Measurements from ENCODE around the gene VIL1. TPM values are rescaled to one million over a fixed set of nuclear protein-coding genes. Genes with fewer than 3 reads are reported as not detected.

The VIL1 gene
- total RNA-seq, 1 experiment from 2014 or later: 0.49 TPM

- Histone ChIP-seq H3K4me1 (ENCODE audit: control insufficient read depth in 1 of 2, insufficient read depth in 2 of 2, low read length in 2 of 2) (no peaks in the 10 kb centered on the region), H3K27ac (ENCODE audit: low read depth, low read length) (no peak overlapping the region), H3K9ac (ENCODE audit: low read length) (no peak overlapping the region), H3K79me2 (ENCODE audit: insufficient read depth, low read length) (no peaks in the 10 kb centered on the region), H3K27me3 (ENCODE audit: insufficient read depth, low read length) (no peaks in the 10 kb centered on the region), H3K9me3 (ENCODE audit: control insufficient read depth in 1 of 2, insufficient read depth in 1 of 2, low read depth in 1 of 2, low read length in 2 of 2) (no peaks in the 10 kb centered on the region), H4K20me1 (ENCODE audit: insufficient read depth) (no peaks in the 10 kb centered on the region), H3K4me3 (replicated peaks in 1 of 2; ENCODE audit: low read depth in 1 of 2, low read length in 2 of 2) (no peak overlapping the region), H2AFZ (ENCODE audit: low read depth, low read length, poor library complexity, severe bottlenecking) (no peak overlapping the region), H3K9me2 (ENCODE audit: insufficient read depth) (no peaks in the 10 kb centered on the region), H3K4me2 (ENCODE audit: low read length) (no peak overlapping the region), H3K36me3 (ENCODE audit: control insufficient read depth in 1 of 2, insufficient read depth in 2 of 2, low read length in 2 of 2) (peaks cover 21 to 27% of the 10 kb centered on the region in 2 experiments)
- ChIA-PET CTCF (interaction anchor here (2.0 kb wide), 1 partner anchor 11 kb away, joined by 9 read pairs; no protein-coding TSS in a partner anchor), POLR2A (no interaction called here), RAD21 (ENCODE audit: low non-redundant PET in 1 of 2, low total read pairs in 2 of 2, uncharacterized antibody in 2 of 2, unreplicated experiment in 2 of 2) (no interaction called here)
- ATAC-seq (no peak), DNase-seq (ENCODE audit: low read depth, low spot score) (no peak)
- BruUV-seq (replicated peaks): no TSS peak
- intact Hi-C loops (cut with micrococcal nuclease): no loop called here
- no peak for TF ChIP-seq CEBPB (IDR thresholded peaks at IDR 0.05; ENCODE audit: low read depth)
- TF ChIP-seq POLR2AphosphoS5 (IDR thresholded peaks at IDR 0.05; ENCODE audit: low read depth, low read length): no peak
- TF ChIP-seq SIN3A (IDR thresholded peaks at IDR 0.05; ENCODE audit: low read depth): no peak
- TF ChIP-seq FOSL1 (IDR thresholded peaks at IDR 0.05; ENCODE audit: low read depth): no peak
- TF ChIP-seq ZNF274 (IDR thresholded peaks at IDR 0.05; ENCODE audit: low read depth, low read length): no peak
- TF ChIP-seq RAD21 (IDR thresholded peaks at IDR 0.05; ENCODE audit: low read depth): no peak
- TF ChIP-seq TCF7L2 (IDR thresholded peaks at IDR 0.05; ENCODE audit: borderline replicate concordance, extremely low read depth, insufficient read depth, insufficient read length): no peak
These were observed 58.3 kb downstream of the VIL1 start for GRCh38 chr2:218477247-218477646.

GRCh38 chr2:218478544-218478943 lies 59.6 kb downstream of the VIL1 start:
- intact Hi-C loops (cut with micrococcal nuclease): no loop called here
- Histone ChIP-seq H3K9ac (ENCODE audit: low read length) (no peak overlapping the region), H2AFZ (ENCODE audit: low read depth, low read length, poor library complexity, severe bottlenecking) (no peak overlapping the region), H3K4me1 (ENCODE audit: control insufficient read depth in 1 of 2, insufficient read depth in 2 of 2, low read length in 2 of 2) (no peaks in the 10 kb centered on the region), H3K9me3 (ENCODE audit: control insufficient read depth in 1 of 2, insufficient read depth in 1 of 2, low read depth in 1 of 2, low read length in 2 of 2) (no peaks in the 10 kb centered on the region), H3K9me2 (ENCODE audit: insufficient read depth) (no peaks in the 10 kb centered on the region), H3K27ac (ENCODE audit: low read depth, low read length) (no peak overlapping the region), H4K20me1 (ENCODE audit: insufficient read depth) (no peaks in the 10 kb centered on the region), H3K79me2 (ENCODE audit: insufficient read depth, low read length) (no peaks in the 10 kb centered on the region), H3K36me3 (ENCODE audit: control insufficient read depth in 1 of 2, insufficient read depth in 2 of 2, low read length in 2 of 2) (peaks cover 17 to 28% of the 10 kb centered on the region in 2 experiments), H3K4me3 (replicated peaks in 1 of 2; ENCODE audit: low read depth in 1 of 2, low read length in 2 of 2) (no peak overlapping the region), H3K4me2 (ENCODE audit: low read length) (no peak overlapping the region), H3K27me3 (ENCODE audit: insufficient read depth, low read length) (no peaks in the 10 kb centered on the region)
- POLR2A ChIA-PET: no interaction called here
- CTCF ChIA-PET: no interaction called here
- TF ChIP-seq CBX3 (IDR thresholded peaks at IDR 0.05; ENCODE audit: low read depth): no peak
- no peak for TF ChIP-seq YY1 (IDR thresholded peaks at IDR 0.05; ENCODE audit: extremely low read depth, insufficient replicate concordance, low read depth, low read length)
- no peak for TF ChIP-seq TCF7L2 (IDR thresholded peaks at IDR 0.05; ENCODE audit: borderline replicate concordance, extremely low read depth, insufficient read depth, insufficient read length)
- no peak for TF ChIP-seq EZH2phosphoT487 (IDR thresholded peaks at IDR 0.05; ENCODE audit: borderline replicate concordance)
- TF ChIP-seq FOSL1 (IDR thresholded peaks at IDR 0.05; ENCODE audit: low read depth): no peak
- TF ChIP-seq SRF (IDR thresholded peaks at IDR 0.05; ENCODE audit: low read depth): no peak
- TF ChIP-seq ZNF274 (IDR thresholded peaks at IDR 0.05; ENCODE audit: low read depth, low read length): no peak
- no peak for TF ChIP-seq ZBTB33 (IDR thresholded peaks at IDR 0.05; ENCODE audit: extremely low read depth, insufficient replicate concordance, low read length)
- TF ChIP-seq ATF3 (IDR thresholded peaks at IDR 0.05): no peak
- no peak for TF ChIP-seq JUND (IDR thresholded peaks at IDR 0.05)
- no peak for TF ChIP-seq POLR2A (IDR thresholded peaks at IDR 0.05; ENCODE audit: borderline replicate concordance, extremely low read depth, insufficient read depth, insufficient read length)
- no peak for TF ChIP-seq ZFX (IDR thresholded peaks at IDR 0.05)
- RAD21 ChIA-PET (ENCODE audit: low non-redundant PET in 1 of 2, low total read pairs in 2 of 2, uncharacterized antibody in 2 of 2, unreplicated experiment in 2 of 2): no interaction called here
- ATAC-seq (no peak), DNase-seq (ENCODE audit: low read depth, low spot score) (no peak)
- no TSS peak for BruUV-seq (replicated peaks)
